ENCODE measurements around the gene PARL. TPM values are rescaled to one million over a fixed set of nuclear protein-coding genes. Genes with fewer than 3 reads are reported as not detected.

The PARL gene
- total and polyA plus RNA-seq, 4 donors, result 30.0 to 118 (median 54.8) TPM

DNA sequence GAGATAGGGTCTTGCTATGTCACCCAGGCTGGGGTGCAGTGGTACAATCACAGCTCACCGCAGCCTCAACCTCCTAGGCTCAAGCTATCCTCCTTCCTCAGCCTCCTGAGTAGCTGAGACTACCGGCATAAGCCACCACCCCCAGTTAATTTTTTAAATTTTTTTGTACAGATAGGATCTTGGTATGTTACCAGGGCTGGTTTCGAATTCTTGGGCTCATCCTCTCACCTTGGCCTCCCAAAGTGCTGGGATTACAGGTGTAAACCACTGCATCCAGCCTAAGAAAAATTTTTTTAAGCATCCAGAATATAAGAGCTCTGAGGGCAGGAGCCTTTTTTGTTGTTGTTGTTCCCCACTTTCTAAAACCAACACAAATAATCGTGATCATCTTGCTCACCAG lies 44.9 kb downstream of the PARL start:
- H3K27me3 ChIP-seq (ENCODE audit: control insufficient read depth in 3 of 3, insufficient read depth in 3 of 3, low read length in 2 of 3), result no peaks in the 10 kb centered on the region
- no peak overlapping the region for H3K27ac ChIP-seq (ENCODE audit: low read depth in 1 of 2, low read length in 1 of 2)
- no peaks in the 10 kb centered on the region for H3K9me3 ChIP-seq (ENCODE audit: control insufficient read depth in 4 of 4, insufficient read depth in 3 of 4, low read length in 3 of 4)
- 98% methylated on average over 4 of the region's 4 CpGs for WGBS, 2 donors
- ATAC-seq (ENCODE audit: insufficient read depth, low FRiP score) (no peak), DNase-seq (no peak)
- H3K9ac ChIP-seq (ENCODE audit: insufficient read depth in 1 of 2, low read length in 2 of 2), result no peak overlapping the region
- H3K4me1 ChIP-seq (ENCODE audit: control insufficient read depth in 5 of 5, insufficient read depth in 5 of 5, low read length in 5 of 5), result no peaks in the 10 kb centered on the region
- no peak overlapping the region for H3K4me3 ChIP-seq
- TF ChIP-seq, protein P1, sequence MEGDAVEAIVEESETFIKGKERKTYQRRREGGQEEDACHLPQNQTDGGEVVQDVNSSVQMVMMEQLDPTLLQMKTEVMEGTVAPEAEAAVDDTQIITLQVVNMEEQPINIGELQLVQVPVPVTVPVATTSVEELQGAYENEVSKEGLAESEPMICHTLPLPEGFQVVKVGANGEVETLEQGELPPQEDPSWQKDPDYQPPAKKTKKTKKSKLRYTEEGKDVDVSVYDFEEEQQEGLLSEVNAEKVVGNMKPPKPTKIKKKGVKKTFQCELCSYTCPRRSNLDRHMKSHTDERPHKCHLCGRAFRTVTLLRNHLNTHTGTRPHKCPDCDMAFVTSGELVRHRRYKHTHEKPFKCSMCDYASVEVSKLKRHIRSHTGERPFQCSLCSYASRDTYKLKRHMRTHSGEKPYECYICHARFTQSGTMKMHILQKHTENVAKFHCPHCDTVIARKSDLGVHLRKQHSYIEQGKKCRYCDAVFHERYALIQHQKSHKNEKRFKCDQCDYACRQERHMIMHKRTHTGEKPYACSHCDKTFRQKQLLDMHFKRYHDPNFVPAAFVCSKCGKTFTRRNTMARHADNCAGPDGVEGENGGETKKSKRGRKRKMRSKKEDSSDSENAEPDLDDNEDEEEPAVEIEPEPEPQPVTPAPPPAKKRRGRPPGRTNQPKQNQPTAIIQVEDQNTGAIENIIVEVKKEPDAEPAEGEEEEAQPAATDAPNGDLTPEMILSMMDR (IDR thresholded peaks at IDR 0.05; ENCODE audit: control extremely low read depth, extremely low read depth), result no peak
- H3K36me3 ChIP-seq (ENCODE audit: control insufficient read depth in 4 of 4, insufficient read depth in 4 of 4, low read length in 4 of 4), result peaks cover 19 to 45% (median 26%) of the 10 kb centered on the region in 4 donors

GRCh38 chr3:183837894-183838293 lies 46.8 kb downstream of the PARL start:
- WGBS, 2 donors, result 98% methylated on average over 3 of the region's 3 CpGs
- no peak for DNase-seq
- ATAC-seq (ENCODE audit: insufficient read depth, low FRiP score), result no peak
- Histone ChIP-seq H3K9ac (ENCODE audit: insufficient read depth in 1 of 2, low read length in 2 of 2) (no peak overlapping the region), H3K4me3 (no peak overlapping the region), H3K27me3 (ENCODE audit: control insufficient read depth in 3 of 3, insufficient read depth in 3 of 3, low read length in 2 of 3) (no peaks in the 10 kb centered on the region), H3K9me3 (ENCODE audit: control insufficient read depth in 4 of 4, insufficient read depth in 3 of 4, low read length in 3 of 4) (no peaks in the 10 kb centered on the region), H3K4me1 (ENCODE audit: control insufficient read depth in 5 of 5, insufficient read depth in 5 of 5, low read length in 5 of 5) (no peaks in the 10 kb centered on the region), H3K27ac (ENCODE audit: low read depth in 1 of 2, low read length in 1 of 2) (no peak overlapping the region), H3K36me3 (ENCODE audit: control insufficient read depth in 4 of 4, insufficient read depth in 4 of 4, low read length in 4 of 4) (peaks cover 26 to 47% (median 33%) of the 10 kb centered on the region in 4 donors)
- TF ChIP-seq, protein P1 (IDR thresholded peaks at IDR 0.05; ENCODE audit: control extremely low read depth, extremely low read depth), result no peak

DNA sequence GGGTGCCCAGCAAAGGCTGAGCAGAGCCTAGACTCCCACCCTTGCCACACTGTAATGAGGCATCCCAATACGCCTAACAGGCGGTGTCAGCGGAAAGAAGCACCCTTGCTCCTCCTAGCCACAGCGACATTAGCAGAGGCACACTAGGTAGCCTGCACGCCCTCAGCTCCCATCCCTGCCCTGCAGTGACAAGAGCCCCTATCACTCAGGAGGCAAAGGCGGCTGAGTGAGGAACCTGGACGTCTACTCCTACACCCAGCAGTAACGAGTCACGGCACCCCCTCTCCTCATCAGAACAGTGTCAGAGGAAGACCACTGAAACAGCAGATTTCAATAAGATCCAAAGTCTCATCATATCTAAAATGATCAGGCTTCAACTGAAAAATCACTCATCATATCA lies 47.3 kb downstream of the PARL start:
- no peak for ATAC-seq (ENCODE audit: insufficient read depth, low FRiP score)
- H3K27me3 ChIP-seq (ENCODE audit: control insufficient read depth in 3 of 3, insufficient read depth in 3 of 3, low read length in 2 of 3), result no peaks in the 10 kb centered on the region
- no peak for DNase-seq
- H3K4me1 ChIP-seq (ENCODE audit: control insufficient read depth in 5 of 5, insufficient read depth in 5 of 5, low read length in 5 of 5), result no peaks in the 10 kb centered on the region
- H3K4me3 ChIP-seq, result no peak overlapping the region
- TF ChIP-seq, protein P1 (IDR thresholded peaks at IDR 0.05; ENCODE audit: control extremely low read depth, extremely low read depth), result no peak
- whole genome bisulfite sequencing, 2 donors, result 95 to 96% methylated on average over 9 of the region's 9 CpGs
- no peak overlapping the region for H3K9ac ChIP-seq (ENCODE audit: insufficient read depth in 1 of 2, low read length in 2 of 2)
- no peaks in the 10 kb centered on the region for H3K9me3 ChIP-seq (ENCODE audit: control insufficient read depth in 4 of 4, insufficient read depth in 3 of 4, low read length in 3 of 4)
- no peak overlapping the region for H3K27ac ChIP-seq (ENCODE audit: low read depth in 1 of 2, low read length in 1 of 2)
- H3K36me3 ChIP-seq (ENCODE audit: control insufficient read depth in 4 of 4, insufficient read depth in 4 of 4, low read length in 4 of 4), result peaks cover 29 to 52% (median 37%) of the 10 kb centered on the region in 4 donors

GRCh38 chr3:183833516-183833915 lies 51.2 kb downstream of the PARL start:
- no peak overlapping the region for H3K9ac ChIP-seq (ENCODE audit: insufficient read depth in 1 of 2, low read length in 2 of 2)
- ATAC-seq (ENCODE audit: insufficient read depth, low FRiP score), result no peak
- DNase-seq, result no peak
- H3K4me3 ChIP-seq, result no peak overlapping the region
- H3K27me3 ChIP-seq (ENCODE audit: control insufficient read depth in 3 of 3, insufficient read depth in 3 of 3, low read length in 2 of 3), result no peaks in the 10 kb centered on the region
- TF ChIP-seq, protein P1 (IDR thresholded peaks at IDR 0.05; ENCODE audit: control extremely low read depth, extremely low read depth), result no peak
- no peaks in the 10 kb centered on the region for H3K4me1 ChIP-seq (ENCODE audit: control insufficient read depth in 5 of 5, insufficient read depth in 5 of 5, low read length in 5 of 5)
- H3K9me3 ChIP-seq (ENCODE audit: control insufficient read depth in 4 of 4, insufficient read depth in 3 of 4, low read length in 3 of 4), result no peaks in the 10 kb centered on the region
- peaks cover 15 to 23% (median 22%) of the 10 kb centered on the region in 4 donors for H3K36me3 ChIP-seq (ENCODE audit: control insufficient read depth in 4 of 4, insufficient read depth in 4 of 4, low read length in 4 of 4)
- no peak overlapping the region for H3K27ac ChIP-seq (ENCODE audit: low read depth in 1 of 2, low read length in 1 of 2)
- 96 to 97% methylated on average over 6 of the region's 6 CpGs for WGBS, 2 donors
